ENCODE data around the gene SEZ6. TPM values are rescaled to one million over a fixed set of nuclear protein-coding genes. Genes with fewer than 3 reads are reported as not detected.

SEZ6 gene
- total RNA-seq, 3 donors from 2014 or later: 0.31 to 1.0 TPM; not detected in 1

DNA sequence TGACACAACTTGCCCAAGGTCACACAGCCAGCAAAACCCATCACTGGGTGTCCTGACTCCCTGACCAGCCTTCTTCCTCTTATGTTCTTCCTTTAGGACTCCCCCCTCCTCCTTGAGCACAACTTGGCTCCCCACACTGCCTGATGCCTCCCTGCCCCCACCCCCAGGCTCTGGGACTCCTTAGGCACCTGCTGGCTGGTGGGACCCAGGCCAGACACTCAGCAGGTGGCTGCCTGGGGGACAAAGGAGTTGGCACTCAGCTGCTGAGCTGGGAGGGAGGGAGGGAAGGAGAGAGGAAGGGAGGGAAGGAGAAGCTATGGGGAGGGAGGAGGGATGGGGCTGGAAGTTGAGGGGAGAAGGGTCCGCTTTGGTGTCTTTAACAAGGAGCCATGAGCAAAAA, 8.0 kb downstream of the SEZ6 start:
- no peak for ATAC-seq
- no peak overlapping the region for H3K4me3 ChIP-seq
- intact Hi-C loops (cut with DNase I, micrococcal nuclease): no loop called here
- TF ChIP-seq, protein P1, sequence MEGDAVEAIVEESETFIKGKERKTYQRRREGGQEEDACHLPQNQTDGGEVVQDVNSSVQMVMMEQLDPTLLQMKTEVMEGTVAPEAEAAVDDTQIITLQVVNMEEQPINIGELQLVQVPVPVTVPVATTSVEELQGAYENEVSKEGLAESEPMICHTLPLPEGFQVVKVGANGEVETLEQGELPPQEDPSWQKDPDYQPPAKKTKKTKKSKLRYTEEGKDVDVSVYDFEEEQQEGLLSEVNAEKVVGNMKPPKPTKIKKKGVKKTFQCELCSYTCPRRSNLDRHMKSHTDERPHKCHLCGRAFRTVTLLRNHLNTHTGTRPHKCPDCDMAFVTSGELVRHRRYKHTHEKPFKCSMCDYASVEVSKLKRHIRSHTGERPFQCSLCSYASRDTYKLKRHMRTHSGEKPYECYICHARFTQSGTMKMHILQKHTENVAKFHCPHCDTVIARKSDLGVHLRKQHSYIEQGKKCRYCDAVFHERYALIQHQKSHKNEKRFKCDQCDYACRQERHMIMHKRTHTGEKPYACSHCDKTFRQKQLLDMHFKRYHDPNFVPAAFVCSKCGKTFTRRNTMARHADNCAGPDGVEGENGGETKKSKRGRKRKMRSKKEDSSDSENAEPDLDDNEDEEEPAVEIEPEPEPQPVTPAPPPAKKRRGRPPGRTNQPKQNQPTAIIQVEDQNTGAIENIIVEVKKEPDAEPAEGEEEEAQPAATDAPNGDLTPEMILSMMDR (IDR thresholded peaks at IDR 0.05): no peak
- no peaks in the 10 kb centered on the region for H3K36me3 ChIP-seq (ENCODE audit: low read depth)
- peak in 1 of 3 donors; percentile 12 for DNase-seq
- H3K9me3 ChIP-seq: no peaks in the 10 kb centered on the region
- no peaks in the 10 kb centered on the region for H3K4me1 ChIP-seq (ENCODE audit: low read depth)

DNA sequence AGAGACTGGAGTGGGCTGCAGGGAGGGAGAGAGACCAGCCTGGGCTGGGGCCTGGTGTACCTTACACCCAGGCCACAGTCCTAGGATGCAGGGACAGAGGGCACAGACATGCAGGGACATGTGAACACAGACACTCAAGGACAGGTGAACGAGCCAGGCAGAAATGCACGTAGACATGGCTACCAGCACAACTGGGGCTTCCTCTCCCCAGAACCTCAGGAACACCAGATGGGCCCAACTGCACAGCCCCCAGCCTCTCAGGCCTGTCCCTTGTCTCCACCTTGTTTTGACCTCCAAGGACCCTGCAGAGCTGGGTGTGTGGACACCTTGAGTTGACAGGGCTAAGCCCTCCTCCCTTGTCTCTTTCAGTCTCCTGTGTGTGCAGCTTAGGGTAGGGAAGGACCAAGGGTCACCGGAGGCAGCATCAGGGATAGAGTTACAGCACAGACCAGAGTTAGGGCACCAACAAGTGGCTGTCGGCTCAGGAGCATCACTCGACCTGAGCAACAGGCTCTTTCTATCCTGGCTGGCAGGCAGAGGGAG, 9.2 kb downstream of the SEZ6 start:
- Histone ChIP-seq H3K9me3 (no peaks in the 10 kb centered on the region), H3K4me3 (no peak overlapping the region), H3K36me3 (ENCODE audit: low read depth) (no peaks in the 10 kb centered on the region), H3K4me1 (ENCODE audit: low read depth) (no peaks in the 10 kb centered on the region)
- intact Hi-C loops (cut with DNase I, micrococcal nuclease): no loop called here
- TF ChIP-seq, protein P1 (IDR thresholded peaks at IDR 0.05): no peak
- ATAC-seq (no peak), DNase-seq (no peak)

DNA sequence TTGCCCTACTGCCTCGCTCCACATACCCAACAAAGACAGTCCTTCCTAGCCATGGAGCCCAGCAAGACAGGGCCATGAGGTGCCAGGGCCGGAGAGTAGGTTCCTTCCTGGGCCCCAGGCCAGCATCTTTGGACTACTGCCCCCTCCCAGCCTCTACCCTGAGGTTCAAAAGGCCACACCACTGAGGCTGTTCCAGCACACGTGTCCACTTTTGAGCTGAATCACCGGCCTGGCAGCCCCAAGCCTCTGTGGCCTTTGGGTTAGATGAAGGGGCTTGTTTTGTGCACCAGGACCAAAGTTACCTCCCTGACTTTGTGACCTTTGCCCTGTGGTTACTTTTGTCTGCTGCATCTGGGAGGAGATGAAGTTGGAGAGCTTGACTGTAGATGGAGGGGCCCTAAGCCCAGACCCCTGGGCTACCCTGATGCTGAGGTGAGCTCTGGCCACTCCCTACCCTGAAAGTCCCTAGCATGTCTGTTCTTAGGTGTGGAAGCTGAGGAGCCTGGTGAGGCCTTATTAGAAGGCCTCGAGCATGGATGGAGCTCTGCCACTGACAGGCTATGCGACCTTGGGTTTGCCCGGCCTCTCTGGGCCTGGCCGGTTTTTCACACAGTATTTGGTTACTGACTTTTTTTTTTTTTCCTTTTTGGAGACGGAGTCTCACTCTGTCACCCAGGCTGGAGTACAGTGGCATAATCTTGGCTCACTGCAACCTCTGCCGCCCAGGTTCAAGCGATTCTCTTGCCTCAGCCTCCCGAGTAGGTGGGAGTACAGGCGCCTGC, 12.0 kb downstream of the SEZ6 start:
- intact Hi-C loops (cut with DNase I, micrococcal nuclease): no loop called here
- DNase-seq: peak in 1 of 3 donors; percentile 10
- H3K4me3 ChIP-seq: no peak overlapping the region
- H3K9me3 ChIP-seq: no peaks in the 10 kb centered on the region
- H3K36me3 ChIP-seq (ENCODE audit: low read depth): no peaks in the 10 kb centered on the region
- H3K4me1 ChIP-seq (ENCODE audit: low read depth): no peaks in the 10 kb centered on the region
- TF ChIP-seq, protein P1 (IDR thresholded peaks at IDR 0.05): no peak
- ATAC-seq: no peak

DNA sequence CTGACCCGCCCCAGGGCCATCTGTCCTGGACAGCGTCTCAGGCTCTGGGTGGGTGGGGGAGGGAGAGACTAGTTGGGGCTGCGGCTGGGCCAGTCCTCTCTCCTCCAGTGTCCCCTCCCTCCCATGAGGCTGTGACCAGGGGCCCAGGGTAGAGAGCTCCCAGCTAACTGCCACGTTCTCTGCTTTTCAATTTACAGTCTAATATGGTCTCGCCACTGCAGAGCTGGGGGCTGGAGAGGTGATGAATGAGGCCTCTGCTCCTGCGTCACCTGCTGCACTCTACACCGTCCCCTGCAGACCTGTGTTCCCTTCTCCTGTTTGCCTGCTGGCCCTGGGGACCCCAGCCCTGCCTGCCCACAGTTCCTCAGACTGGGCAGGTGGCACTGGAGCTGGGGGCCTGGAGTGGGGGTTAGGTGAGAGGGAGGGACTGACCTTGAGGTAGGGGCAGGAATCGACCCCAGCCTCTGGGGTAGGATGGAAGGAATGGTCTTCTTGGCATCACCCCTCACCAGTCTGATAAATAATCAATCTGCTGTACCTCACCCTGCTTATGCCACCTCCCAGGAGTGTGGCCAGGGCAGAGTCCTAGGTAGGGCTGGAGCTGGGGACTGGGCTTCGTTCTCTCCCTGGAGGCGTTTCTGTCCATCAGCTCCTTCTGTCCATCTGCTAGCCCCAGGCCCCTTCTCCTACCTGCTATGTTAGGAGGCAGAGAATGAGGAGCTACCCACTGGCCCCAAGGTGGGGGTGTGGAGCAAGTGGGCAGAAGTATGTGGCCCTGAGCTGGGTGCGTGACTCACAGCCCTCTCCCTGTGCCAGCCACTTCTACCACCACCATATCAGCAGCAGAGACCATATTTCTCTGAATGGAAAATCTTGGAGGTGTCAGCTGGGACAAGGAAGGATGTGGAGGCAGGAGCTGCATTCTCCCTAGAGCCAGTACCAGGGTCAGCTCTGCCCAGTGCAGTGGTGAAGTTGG, 12.9 kb downstream of the SEZ6 start:
- no peaks in the 10 kb centered on the region for H3K36me3 ChIP-seq (ENCODE audit: low read depth)
- H3K4me1 ChIP-seq (ENCODE audit: low read depth): no peaks in the 10 kb centered on the region
- DNase-seq: peak in 1 of 3 donors; percentile 25
- TF ChIP-seq, protein P1 (IDR thresholded peaks at IDR 0.05): no peak
- ATAC-seq: no peak
- intact Hi-C loops (cut with DNase I, micrococcal nuclease): no loop called here
- H3K4me3 ChIP-seq: no peak overlapping the region
- H3K9me3 ChIP-seq: no peaks in the 10 kb centered on the region

DNA sequence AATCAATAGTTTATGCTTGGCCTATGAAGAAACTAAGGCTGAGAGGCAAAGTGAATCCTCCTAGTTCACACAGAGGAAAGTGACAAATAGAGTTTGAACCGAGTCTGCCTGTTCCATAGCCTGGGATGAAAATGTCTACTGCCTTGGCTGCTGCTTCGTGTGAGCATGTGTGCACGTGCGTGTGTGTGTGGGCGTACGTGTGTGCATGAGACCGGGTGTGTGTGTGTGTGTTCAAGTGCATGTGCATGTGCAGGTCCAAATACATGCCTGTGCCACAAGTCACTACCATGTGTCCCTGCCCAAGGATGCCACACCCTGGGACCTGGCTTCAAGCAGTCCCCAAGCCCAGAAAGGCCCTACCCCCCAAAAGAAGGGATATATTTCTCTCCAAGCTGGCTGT, 13.6 kb downstream of the SEZ6 start:
- Histone ChIP-seq H3K4me3 (no peak overlapping the region), H3K36me3 (ENCODE audit: low read depth) (no peaks in the 10 kb centered on the region), H3K4me1 (ENCODE audit: low read depth) (no peaks in the 10 kb centered on the region), H3K9me3 (no peaks in the 10 kb centered on the region)
- intact Hi-C loops (cut with DNase I, micrococcal nuclease): no loop called here
- ATAC-seq (no peak), DNase-seq (peak in 1 of 3 donors; percentile 10)
- TF ChIP-seq, protein P1 (IDR thresholded peaks at IDR 0.05): no peak
